ENCODE data around the gene KRT10. TPM values are rescaled to one million over a fixed set of nuclear protein-coding genes. Genes with fewer than 3 reads are reported as not detected.

KRT10 gene
- total RNA-seq, 1 experiment from 2014 or later: 62.3 TPM

DNA sequence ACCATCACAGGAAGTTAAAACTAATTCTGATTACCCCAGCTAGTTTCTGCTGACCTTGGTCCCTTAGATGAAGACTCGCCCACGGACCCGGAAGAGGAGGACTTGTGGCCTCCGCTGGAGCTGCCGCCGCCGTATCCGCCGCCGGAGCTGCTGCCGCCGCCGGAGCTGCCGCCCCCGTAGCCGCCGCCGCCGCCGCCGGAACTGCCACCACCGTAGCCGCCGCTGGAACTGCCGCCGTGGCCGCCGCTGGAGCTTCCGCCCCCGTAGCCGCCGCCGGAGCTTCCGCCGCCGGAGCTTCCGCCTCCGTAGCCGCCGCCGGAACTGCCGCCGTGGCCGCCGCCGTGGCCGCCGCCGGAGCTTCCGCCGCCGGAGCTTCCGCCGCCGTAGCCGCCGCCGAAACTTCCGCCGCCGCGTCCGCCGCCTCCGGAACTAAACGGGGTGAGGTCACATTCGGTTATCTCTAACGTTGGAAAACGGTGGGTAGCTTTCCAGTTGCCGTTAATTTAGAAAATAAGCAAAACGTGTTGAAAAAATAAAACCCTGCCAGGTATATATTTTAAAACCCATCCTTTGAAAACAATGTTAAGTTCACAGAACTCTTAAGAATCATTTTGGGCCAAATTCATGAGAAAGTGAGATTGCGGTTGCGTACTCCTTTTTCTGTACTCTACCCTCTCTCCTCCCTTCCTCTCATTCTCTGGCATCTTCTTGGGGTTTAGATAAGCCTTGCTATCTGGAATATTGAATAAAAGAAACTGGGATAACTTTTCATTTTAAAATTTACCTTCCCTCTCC, 3.5 kb downstream of the KRT10 start:
- ChIA-PET RAD21 (ENCODE audit: low non-redundant PET in 1 of 2, low total read pairs in 2 of 2, uncharacterized antibody in 2 of 2, unreplicated experiment in 2 of 2) (no interaction called here), CTCF (interaction anchor here (0.7 to 2.1 kb wide), 6 partner anchors 54 to 847 kb away, joined by 3 to 9 read pairs (median 5); no protein-coding TSS in a partner anchor), POLR2A (interaction anchor here (0.7 to 1.6 kb wide), 5 partner anchors 11 to 870 kb away, joined by 3 to 6 read pairs (median 3); partner anchors contain the start of gene EIF1)
- TF ChIP-seq EGR1 (IDR thresholded peaks at IDR 0.05; ENCODE audit: low read depth): peak; percentile 24; the same call in 1 of the 2 replicates
- no peak for TF ChIP-seq ZFX (IDR thresholded peaks at IDR 0.05)
- TF ChIP-seq, protein P1, sequence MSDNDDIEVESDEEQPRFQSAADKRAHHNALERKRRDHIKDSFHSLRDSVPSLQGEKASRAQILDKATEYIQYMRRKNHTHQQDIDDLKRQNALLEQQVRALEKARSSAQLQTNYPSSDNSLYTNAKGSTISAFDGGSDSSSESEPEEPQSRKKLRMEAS (IDR thresholded peaks at IDR 0.05): peak; percentile 31; the same call in 1 of the 2 replicates
- peak; percentile 64 for TF ChIP-seq POLR2AphosphoS5 (IDR thresholded peaks at IDR 0.05; ENCODE audit: low read depth, low read length)
- TF ChIP-seq ELF1 (IDR thresholded peaks at IDR 0.05; ENCODE audit: borderline replicate concordance, low read depth): peak; percentile 48; the same call in 1 of the 2 replicates
- H3K36me3 ChIP-seq (ENCODE audit: control insufficient read depth in 1 of 2, insufficient read depth in 2 of 2, low read length in 2 of 2): peaks cover 8 to 10% of the 10 kb centered on the region in 2 experiments; a peak in 2 of 4 replicates
- peak overlapping the region; percentile 85 for H3K4me2 ChIP-seq (ENCODE audit: low read length)
- H3K4me1 ChIP-seq (ENCODE audit: control insufficient read depth in 1 of 2, insufficient read depth in 2 of 2, low read length in 2 of 2): peaks cover 8 to 19% of the 10 kb centered on the region in 2 experiments
- H3K79me2 ChIP-seq (ENCODE audit: insufficient read depth, low read length): peaks cover 60% of the 10 kb centered on the region
- H2AFZ ChIP-seq (ENCODE audit: low read depth, low read length, poor library complexity, severe bottlenecking): no peak overlapping the region
- peak overlapping the region; percentile 93 for H3K27ac ChIP-seq (ENCODE audit: low read depth, low read length)
- H3K9ac ChIP-seq (ENCODE audit: low read length): peak overlapping the region; percentile 86
- H3K9me3 ChIP-seq (ENCODE audit: control insufficient read depth in 1 of 2, insufficient read depth in 1 of 2, low read depth in 1 of 2, low read length in 2 of 2): no peaks in the 10 kb centered on the region
- intact Hi-C loops (cut with micrococcal nuclease): loop anchor here (5.0 kb wide), 1 partner anchor 83 kb away; no protein-coding TSS in a partner anchor
- peak overlapping the region; percentile 69 to 88 for H3K4me3 ChIP-seq (replicated peaks in 1 of 2; ENCODE audit: low read depth in 1 of 2, low read length in 2 of 2)
- ATAC-seq: peak; percentile 89
- H4K20me1 ChIP-seq (ENCODE audit: insufficient read depth): no peaks in the 10 kb centered on the region
- H3K27me3 ChIP-seq (ENCODE audit: insufficient read depth, low read length): no peaks in the 10 kb centered on the region
- H3K9me2 ChIP-seq (ENCODE audit: insufficient read depth): no peaks in the 10 kb centered on the region
- no TSS peak for BruUV-seq (replicated peaks)
- DNase-seq (ENCODE audit: low read depth, low spot score): peak; percentile 53

DNA sequence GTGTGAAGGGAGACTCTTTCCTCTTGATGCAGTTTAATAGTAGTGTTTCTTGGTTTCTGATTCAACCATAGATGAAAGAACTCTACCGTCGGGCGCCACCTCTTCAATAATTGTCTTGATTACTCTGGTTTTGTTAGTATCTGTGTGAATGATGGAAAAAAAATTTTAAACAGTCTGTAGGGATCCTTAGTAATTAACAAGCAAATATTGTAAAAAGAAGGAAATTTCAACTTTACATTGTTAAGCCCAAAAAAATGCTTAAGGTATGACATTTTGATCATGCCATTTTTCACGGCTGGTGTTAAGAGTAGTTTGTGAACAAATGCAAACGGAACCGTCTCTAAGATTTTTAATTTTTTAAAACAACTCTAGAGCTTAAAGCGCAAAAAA, 4.1 kb downstream of the KRT10 start:
- Histone ChIP-seq H3K4me1 (ENCODE audit: control insufficient read depth in 1 of 2, insufficient read depth in 2 of 2, low read length in 2 of 2) (peaks cover 8 to 23% of the 10 kb centered on the region in 2 experiments), H3K4me3 (replicated peaks in 1 of 2; ENCODE audit: low read depth in 1 of 2, low read length in 2 of 2) (peak overlapping the region; percentile 69 to 88), H3K36me3 (ENCODE audit: control insufficient read depth in 1 of 2, insufficient read depth in 2 of 2, low read length in 2 of 2) (peaks cover 8 to 10% of the 10 kb centered on the region in 2 experiments; a peak in 2 of 4 replicates), H3K4me2 (ENCODE audit: low read length) (peak overlapping the region; percentile 85), H3K27ac (ENCODE audit: low read depth, low read length) (peak overlapping the region; percentile 93), H4K20me1 (ENCODE audit: insufficient read depth) (no peaks in the 10 kb centered on the region), H3K9ac (ENCODE audit: low read length) (peak overlapping the region; percentile 86), H3K79me2 (ENCODE audit: insufficient read depth, low read length) (peaks cover 57% of the 10 kb centered on the region), H3K9me3 (ENCODE audit: control insufficient read depth in 1 of 2, insufficient read depth in 1 of 2, low read depth in 1 of 2, low read length in 2 of 2) (no peaks in the 10 kb centered on the region), H2AFZ (ENCODE audit: low read depth, low read length, poor library complexity, severe bottlenecking) (no peak overlapping the region), H3K9me2 (ENCODE audit: insufficient read depth) (no peaks in the 10 kb centered on the region), H3K27me3 (ENCODE audit: insufficient read depth, low read length) (no peaks in the 10 kb centered on the region)
- no peak for ATAC-seq
- CTCF ChIA-PET: interaction anchor here (0.7 to 2.1 kb wide), 6 partner anchors 55 to 848 kb away, joined by 3 to 9 read pairs (median 5); no protein-coding TSS in a partner anchor
- intact Hi-C loops (cut with micrococcal nuclease): loop anchor here (5.0 kb wide), 1 partner anchor 84 kb away; no protein-coding TSS in a partner anchor
- DNase-seq (ENCODE audit: low read depth, low spot score): no peak
- TF ChIP-seq POLR2AphosphoS5 (IDR thresholded peaks at IDR 0.05; ENCODE audit: low read depth, low read length) (no peak), EGR1 (IDR thresholded peaks at IDR 0.05; ENCODE audit: low read depth) (0 out of 2 replicates have a peak, but pooled peaks have one; percentile 0)
- POLR2A ChIA-PET: interaction anchor here (0.7 to 1.3 kb wide), 4 partner anchors 11 to 871 kb away, joined by 3 to 6 read pairs (median 3); partner anchors contain the start of gene EIF1
- RAD21 ChIA-PET (ENCODE audit: low non-redundant PET in 1 of 2, low total read pairs in 2 of 2, uncharacterized antibody in 2 of 2, unreplicated experiment in 2 of 2): no interaction called here
- BruUV-seq (replicated peaks): TSS peak; percentile 93
